Neural progenitor cell (in vitro differentiated cells): ENCODE results near the gene MINDY3.

Experiments
- CTCF ChIP-seq: fragments of 200-600 bp; sonication (generic); IDR thresholded peaks from 2 replicates; pipeline ENCODE4 v1.5.1; 2017; ENCODE audit warnings: antibody characterized with exemption, mild to moderate bottlenecking
- EZH2 ChIP-seq: fragments of 200-600 bp; sonication (generic); IDR thresholded peaks from 2 replicates; pipeline ENCODE4 v1.6.1; 2017; ENCODE audit warnings: antibody characterized with exemption, mild to moderate bottlenecking, moderate library complexity

- TF ChIP-seq CTCF (no peak), EZH2 (no peak)
Observed at GRCh38 chr10:15784662-15785300, 75.5 kb downstream of the MINDY3 start.
